Uterus (tissue), 2 donors: ENCODE results near the gene SLFN12L.

Experiments
- POLR2A ChIP-seq, 2 donors: fragments of 450-650 bp; IDR thresholded peaks; one replicate each; pipeline ENCODE4 v1.6.1; 2016; ENCODE audit warnings: antibody characterized with exemption in 2 of 2, mild to moderate bottlenecking in 1 of 2, moderate library complexity in 1 of 2
- TF ChIP-seq, protein P1 (sequence below), 4 experiments: fragments of 200-600 bp in 2 of 4; fragments of 450-650 bp in 2 of 4; sonication (generic) in 2 of 4; IDR thresholded peaks; one replicate each; pipeline ENCODE4 v1.5.1; 2016 to 2019; ENCODE audit warnings: antibody characterized with exemption in 4 of 4, mild to moderate bottlenecking in 2 of 4, moderate library complexity in 1 of 4

GRCh38 chr17:35449371-35449931, 88.0 kb downstream of the SLFN12L start:
- TF ChIP-seq, protein P1, sequence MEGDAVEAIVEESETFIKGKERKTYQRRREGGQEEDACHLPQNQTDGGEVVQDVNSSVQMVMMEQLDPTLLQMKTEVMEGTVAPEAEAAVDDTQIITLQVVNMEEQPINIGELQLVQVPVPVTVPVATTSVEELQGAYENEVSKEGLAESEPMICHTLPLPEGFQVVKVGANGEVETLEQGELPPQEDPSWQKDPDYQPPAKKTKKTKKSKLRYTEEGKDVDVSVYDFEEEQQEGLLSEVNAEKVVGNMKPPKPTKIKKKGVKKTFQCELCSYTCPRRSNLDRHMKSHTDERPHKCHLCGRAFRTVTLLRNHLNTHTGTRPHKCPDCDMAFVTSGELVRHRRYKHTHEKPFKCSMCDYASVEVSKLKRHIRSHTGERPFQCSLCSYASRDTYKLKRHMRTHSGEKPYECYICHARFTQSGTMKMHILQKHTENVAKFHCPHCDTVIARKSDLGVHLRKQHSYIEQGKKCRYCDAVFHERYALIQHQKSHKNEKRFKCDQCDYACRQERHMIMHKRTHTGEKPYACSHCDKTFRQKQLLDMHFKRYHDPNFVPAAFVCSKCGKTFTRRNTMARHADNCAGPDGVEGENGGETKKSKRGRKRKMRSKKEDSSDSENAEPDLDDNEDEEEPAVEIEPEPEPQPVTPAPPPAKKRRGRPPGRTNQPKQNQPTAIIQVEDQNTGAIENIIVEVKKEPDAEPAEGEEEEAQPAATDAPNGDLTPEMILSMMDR (IDR thresholded peaks at IDR 0.05), result no peak
- no peak for TF ChIP-seq POLR2A (IDR thresholded peaks at IDR 0.05)
